Fibroblast of lung (primary cell): Measurements from ENCODE around the gene GPC5.

Experiments
- CTCF ChIP-seq, 2 donors: IDR thresholded peaks in 1 of 2; conservative IDR thresholded peaks in 1 of 2; 1 replicate in 1 of 2; 2 replicates in 1 of 2; pipeline ENCODE4 v1.5.1; 2011 to 2012; ENCODE audit warnings: low read length in 2 of 2, control low read depth in 1 of 2, inconsistent platforms in 1 of 2, low read depth in 1 of 2, mild to moderate bottlenecking in 1 of 2
- EZH2 ChIP-seq: IDR thresholded peaks from 2 replicates; pipeline ENCODE4 v1.5.1; 2012; ENCODE audit warnings: low read length, control low read depth, mild to moderate bottlenecking; ENCODE audit errors: missing control alignments

GRCh38 chr13:92900446-92900845 is 1502.0 kb downstream of the GPC5 start:
- TF ChIP-seq EZH2 (no peak), CTCF (conservative IDR thresholded peaks at IDR 0.05 in 1 of 2, IDR thresholded peaks at IDR 0.05 in 1 of 2; ENCODE audit: low read depth in 1 of 2, low read length in 2 of 2) (no peak)
